Activated T-cell treated with anti-CD3 and anti-CD28 coated beads for 48 hours (primary cell): ENCODE measurements around the gene LARP4.
"Not testable (repeated sequence)": the region's sequence is repeated elsewhere in the genome, so short reads cannot be mapped to it uniquely, and the experiment has no call there.

Source experiments
- DNase-seq: peaks from one replicate; pipeline ENCODE4 v3.0.0-alpha.2; 2020; ENCODE audit warnings: low read depth

Gene LARP4

DNA sequence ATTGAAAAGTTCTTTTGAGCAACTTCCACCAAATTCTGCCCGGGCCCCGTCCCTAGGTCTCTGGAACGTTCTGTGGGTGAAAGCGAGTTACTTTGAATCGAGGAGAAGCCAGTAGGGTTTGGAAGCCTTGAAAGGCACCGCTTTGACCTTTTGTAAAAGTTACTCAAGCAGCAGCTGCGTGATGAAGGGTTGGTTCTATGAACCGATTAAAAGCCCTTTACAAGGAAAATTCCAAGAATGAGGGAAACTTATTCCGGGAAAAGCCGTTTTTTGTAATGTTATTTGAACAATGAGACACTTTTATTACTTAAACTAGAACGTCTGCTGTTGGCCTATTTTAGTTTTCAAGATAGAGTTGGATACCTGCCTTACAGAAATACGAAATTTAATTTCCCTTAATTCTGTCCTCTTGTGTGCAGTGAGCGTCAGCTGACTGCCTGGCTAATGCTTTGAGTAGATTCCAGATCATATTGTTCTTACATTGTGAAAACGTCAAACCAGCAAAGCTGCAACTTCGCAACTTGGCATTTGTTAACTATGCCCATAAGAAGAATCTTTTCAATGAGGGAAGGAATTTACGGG lies 906 bp downstream of the LARP4 start:
- DNase-seq: no peak

DNA sequence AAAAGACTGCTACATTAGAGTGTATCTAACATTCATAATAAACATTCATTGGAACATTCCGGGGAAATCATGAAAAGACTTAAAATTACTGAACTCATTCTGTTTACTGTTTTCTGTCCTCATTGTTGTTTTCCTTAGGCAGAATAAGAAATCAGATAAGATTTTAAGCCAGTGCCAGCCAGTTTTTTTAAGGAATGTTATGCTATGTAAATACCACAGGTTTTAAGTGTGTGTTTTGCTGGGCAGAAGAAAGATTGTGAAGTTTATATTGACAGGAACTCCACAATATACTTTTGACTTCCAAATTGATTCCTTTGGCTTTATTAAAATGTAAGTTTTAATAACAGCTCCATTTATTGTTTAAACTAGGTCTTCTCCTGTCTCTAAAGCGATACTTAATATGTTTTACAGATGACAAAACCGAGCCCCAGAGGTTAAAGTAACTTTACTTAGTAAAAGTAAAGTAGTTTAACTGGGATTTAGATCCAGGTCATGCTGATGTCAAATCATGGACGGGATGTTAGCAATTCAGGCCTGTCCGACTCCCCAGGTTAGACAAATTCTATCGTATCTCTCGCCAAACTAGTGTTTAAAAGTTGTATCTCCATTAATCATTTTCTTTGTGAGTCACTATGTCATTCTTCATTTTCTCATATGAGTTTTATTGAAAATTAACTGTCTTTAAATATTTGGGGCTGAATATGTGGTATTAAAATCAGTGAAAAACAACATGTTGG lies 1.7 kb downstream of the LARP4 start:
- DNase-seq: no peak

DNA sequence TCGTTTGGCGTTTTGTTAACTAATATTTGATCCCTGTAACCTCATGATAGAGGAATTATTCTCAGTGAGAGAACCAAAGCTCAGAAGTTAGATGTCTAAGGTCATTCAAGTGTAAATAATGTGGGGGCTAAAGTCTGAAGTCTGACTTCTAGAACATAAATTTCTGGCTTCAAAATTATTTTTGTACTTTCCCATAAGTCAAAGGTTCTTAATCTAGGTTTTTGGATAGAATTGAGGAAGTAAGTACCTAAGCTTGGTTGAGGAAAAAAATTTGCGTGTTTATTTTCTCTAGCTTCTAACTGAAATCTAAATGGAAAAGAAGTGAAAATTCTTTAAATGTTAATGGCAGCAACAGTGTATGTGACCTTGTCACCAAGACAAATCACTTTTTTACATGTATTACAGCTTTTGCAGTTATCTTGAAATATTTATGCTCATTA lies 2.3 kb downstream of the LARP4 start:
- no peak for DNase-seq

DNA sequence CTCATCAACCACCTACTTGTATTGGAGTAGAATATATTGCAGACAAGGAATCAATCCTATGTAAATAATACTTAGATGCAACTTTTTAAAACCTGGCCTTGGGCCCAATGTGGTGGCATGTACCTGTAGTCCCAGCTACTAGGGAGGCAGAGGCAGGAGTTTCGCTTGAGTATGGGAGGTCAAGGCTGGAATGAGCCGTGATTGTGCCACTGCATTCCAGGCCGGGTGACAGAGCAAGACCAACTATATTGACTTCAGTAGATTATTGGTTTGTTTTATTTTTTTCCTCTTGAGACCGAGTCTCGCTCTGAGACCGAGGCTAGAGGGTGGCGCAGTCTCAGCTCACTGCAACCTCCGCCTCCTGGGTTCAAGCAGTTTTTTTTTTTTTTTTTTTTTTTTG lies 3.6 kb downstream of the LARP4 start:
- DNase-seq: no peak

DNA sequence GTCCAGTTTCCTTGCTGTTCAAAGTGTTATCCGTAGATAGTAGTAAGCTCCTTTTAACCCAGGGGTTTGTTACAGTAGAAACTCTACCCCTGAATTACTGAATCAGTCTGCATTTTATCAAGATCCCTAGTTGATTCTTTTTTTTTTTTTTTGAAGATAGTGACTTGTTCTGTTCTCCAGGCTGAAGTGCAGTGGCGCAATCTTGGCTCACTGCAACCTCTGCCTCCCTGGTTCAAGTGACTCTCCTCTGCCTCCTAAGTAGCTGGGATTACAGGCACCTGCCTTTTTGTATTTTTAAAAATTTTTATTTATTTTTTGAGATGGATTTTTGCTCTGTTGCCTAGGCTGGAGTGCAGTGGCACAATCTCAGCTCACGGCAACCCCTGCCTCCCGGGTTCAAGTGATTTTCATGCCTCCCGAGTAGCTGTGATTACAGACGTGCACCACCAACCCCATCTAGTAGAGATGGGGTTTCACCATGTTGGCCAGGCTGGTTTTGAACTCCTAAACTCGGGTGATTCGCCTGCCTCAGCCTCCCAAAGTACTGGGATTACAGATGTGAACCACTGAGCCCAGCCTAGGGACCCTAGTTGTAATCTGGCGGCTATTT lies 10.5 kb downstream of the LARP4 start:
- no peak for DNase-seq

DNA sequence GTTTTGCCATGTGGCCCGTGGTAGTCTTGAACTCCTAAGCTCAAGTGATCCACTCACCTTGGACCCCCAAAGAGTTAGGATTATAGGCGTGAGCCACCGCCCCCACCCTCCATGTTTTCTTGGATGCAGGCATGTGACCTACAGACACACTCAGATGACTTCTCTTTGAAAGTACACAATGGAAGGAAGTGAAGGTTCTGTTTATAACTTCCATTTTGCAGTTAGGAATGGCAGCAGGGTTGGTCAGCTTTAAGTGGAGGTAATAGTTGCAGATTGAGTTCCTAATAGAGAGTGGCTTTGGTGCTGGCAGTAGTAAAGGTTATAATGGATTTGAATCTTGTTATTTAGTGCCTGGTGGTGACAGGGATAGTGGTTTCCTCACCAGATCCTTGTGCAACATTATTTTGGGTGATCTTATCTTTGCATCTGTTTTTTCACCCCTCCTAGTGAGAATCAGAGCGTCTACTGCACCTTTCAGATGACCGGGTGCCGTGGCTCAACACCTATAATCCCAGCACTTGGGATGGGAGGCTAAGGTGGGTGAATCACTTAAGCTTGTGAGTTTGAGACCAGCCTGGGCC lies 15.3 kb downstream of the LARP4 start:
- no peak for DNase-seq

DNA sequence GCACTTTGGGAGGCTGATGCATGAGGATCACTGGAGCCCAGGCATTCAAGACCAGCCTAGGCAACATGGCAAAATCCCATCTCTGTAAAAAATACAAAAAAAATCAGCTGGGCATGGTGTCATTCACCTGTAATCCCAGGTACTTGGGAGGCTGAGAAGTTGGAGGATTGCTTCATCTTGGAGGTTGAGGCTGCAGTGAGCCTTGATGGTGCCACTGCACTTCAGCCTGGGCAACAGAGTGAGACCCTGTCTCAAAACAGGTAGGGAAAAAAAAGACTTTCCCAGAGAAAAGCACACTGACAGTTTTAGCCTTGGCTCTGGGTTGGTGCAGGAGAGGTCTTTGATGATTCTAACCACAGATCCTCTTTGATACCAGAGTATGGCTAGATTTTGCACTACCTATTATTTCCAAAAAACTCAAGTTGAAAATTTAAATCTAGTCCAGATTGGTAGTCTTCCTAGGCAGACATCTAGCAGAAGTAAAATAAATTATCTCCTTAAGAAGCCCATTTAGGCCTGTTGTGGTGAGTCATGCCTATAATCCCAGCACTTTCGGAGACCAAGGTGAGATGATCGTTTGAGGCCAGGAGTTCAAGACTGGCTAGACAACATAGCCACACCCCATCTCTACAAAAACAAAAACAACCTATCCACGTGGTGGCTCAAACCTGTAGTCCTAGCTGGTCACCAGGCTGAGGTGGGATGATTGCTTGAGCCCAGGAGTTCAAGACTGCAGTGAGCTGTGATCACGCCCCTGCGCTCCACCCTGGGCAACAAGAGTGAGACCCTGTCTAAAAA lies 18.6 kb downstream of the LARP4 start:
- DNase-seq: no peak

DNA sequence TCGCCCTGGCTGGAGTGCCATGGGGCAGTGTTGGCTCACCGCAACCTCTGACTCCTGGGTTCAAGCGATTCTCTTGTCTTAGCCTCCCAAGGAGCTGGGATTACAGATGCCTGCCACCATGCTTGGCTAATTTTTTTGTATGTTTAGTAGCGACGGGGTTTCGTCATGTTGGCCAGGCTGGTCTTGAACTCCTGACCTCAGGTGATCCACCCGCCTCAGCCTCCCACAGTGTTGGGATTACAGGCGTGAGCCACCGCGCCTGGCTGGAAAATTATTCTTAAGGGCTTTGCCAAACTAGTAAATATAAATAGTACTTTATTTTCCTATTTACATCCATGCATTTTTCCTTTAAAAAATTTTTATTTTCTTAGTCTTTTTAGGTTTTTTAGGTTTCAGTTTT lies 22.2 kb downstream of the LARP4 start:
- not testable (repeated sequence) for DNase-seq

DNA sequence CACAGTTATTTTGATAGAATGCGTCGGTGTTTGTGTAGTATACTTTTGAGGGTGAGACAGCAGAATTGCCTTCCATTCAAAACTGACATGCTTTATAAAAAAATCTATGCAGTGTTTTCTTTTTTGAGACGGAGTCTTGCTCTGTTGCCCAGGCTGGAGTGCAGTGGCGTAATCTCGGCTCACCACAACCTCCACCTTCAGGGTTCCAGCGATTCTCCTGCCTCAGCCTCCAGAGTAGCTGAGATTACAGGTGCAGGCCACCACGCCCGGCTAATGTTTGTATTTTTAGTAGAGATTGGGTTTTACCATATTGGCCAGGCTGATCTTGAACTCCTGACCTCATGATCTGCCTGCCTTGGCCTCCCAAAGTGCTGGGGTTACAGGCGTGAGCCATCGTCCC lies 22.7 kb downstream of the LARP4 start:
- DNase-seq: not testable (repeated sequence)

DNA sequence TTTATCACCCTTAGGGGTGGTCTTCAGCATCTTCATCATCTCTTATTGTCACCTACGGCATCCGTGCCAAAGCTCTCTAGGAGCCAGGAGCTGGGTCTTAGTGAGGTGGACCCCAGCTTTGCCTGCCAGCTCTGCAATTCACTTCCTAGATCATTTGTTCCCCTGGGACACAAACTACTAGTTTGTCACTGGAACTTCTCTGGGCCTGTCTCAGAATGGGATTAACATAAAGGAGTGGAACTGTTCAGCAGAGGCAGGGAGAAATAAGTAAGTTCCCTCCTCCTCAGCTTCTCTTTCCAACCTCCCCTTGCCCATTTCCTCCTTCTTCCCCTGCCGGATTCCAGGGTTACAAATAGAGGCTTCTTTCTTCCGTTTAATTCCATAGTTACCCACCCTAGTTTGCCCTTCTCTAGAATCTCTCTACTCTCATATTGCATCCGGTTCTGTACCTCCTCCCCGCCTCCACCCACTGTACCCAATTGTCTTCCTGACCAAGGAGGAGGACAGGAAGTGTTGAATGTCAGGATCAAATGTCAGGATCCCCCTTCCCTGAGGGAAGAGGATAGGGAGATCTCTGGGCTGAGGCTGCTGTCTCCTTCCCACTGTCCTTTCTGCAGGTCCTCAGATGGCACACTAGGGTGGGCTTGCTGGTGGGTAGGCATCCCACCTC lies 25.0 kb downstream of the LARP4 start:
- DNase-seq: no peak

DNA sequence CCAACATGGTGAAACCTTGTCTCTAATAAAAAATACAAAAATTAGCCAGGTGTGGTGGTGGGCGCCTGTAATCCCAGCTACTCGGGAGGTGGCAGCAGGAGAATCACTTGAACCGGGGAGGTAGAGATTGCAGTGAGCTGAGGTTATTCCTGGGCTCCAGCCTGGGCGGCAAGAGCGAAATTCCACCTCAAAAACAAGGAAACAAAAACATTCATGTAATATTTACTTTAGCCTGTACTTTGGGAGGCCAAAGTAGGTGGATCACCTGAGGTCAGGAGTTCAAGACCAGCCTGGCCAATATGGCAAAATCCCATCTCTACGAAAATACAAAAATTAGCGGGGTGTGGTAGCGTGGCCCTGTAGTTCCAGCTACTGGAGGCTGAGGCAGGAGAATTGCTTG lies 31.0 kb downstream of the LARP4 start:
- not testable (repeated sequence) for DNase-seq

DNA sequence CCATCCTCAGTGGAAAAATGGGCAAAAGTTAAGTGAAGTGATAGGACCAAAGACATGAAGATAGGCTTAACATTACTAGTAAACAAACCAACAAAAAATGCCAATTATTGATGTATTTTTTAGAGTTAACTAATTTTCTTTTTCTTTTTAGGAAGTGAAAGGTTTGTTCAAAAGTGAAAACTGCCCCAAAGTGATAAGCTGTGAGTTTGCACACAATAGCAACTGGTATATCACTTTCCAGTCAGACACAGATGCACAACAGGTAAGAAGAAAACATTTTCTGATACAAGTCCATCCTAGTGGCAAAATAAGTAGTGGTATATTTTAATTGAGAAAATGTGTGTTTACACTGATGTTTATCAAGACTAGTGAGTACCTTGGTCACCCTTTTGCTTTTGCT lies 39.6 kb downstream of the LARP4 start:
- no peak for DNase-seq

DNA sequence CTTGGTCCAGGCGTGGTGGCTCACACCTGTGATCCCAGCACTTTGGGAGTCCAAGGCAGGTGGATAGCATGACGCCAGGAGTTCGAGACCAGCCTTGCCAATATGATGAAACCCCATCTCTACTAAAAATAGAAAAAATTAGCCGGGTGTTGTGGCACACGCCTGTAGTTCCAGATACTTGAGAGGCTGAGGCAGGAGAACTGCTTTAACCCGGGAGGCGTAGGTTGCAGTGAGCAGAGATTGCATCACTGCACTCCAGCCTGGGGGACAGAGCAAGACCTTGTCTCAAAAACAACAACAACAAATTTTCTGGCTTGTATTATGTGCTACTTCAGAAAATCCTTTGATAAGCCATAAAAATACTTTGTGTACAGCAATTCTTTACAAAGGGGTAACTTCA lies 41.1 kb downstream of the LARP4 start:
- no peak for DNase-seq

DNA sequence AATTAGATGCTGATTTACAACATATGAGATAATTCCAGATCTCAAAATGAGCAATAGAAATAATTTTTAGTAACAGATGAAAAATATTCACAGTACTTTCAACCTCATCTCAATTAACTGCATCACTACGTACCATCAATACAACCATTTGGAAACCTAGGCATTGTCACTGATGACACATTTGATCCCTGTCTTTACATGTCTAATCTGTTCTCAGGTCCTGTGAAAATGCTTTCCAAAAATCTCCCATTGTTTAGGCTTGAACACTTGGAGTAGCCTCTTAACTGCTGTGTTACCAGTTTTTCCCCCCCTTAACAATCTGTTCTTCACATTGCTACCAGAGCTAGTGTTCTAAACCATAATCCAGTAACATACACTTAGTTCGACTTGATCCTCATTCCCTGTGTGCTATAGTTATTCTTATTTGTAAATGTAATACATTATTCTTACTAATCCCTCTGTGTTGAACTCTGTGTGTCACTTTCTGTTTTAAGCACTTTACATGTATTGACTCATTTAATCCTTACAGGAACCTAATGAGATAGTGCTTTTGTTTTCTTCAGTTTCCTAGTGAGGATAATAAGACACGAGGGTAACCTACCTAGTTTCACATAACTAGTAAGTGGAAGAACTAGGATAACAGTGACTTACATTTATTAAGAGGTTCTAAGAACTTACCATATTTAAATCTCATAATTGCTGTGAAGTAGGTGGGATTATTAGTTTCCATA lies 41.7 kb downstream of the LARP4 start:
- no peak for DNase-seq

DNA sequence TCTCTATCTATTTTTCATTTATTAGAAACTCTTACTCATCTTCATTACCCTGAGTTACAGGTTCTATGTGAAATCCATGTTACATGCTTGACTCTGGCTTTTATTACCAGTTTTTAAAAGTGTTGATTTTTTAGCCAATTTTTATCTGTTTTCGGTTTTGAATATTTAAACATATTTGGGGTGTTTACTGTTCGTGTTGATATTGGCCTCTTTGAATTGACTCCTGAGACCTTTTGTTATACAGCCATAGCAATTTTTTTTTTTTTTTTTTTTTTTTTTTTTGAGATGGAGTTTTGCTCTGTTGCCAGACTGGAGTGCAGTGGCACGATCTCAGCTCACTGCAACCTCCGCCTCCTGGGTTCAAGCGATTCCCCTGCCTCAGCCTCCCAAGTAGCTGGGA lies 49.0 kb downstream of the LARP4 start:
- DNase-seq: not testable (repeated sequence)

DNA sequence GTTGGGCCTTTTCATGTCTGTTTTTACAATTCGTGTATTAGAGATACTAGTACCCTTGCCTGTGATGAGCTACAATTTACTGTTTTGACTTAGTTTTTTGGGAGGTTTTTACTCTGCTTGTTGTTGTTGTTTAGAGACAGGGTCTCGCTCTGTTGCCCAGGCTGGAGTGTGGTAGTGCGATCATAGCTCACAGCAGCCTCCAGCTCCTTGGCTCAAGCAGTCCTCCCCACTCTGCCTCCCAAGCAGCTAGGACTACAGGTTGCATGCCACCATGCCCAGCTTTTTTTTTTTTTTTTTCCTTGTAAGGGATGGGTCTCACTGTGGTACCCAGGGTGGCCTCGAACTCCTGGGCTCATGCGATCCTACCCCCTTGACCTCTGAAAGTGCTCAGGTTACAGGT lies 52.1 kb downstream of the LARP4 start:
- no peak for DNase-seq

DNA sequence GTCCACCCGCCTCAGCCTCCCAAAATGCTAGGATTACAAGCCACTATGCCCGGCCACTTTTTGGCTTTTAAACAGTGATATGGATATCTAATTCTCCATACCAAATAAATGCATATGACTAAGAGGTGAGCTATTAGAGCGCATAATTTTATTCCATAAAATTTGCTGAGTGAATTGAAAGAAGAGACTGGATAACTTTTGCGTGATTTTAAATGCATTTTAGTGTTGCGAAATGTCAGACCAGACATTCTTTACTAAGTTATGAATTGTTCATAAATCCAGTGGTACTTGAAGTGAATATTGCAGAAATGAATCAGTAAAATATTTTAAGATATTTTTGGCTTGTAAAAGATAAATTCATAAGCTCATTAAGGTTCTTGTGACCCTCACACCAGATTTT lies 53.2 kb downstream of the LARP4 start:
- no peak for DNase-seq

DNA sequence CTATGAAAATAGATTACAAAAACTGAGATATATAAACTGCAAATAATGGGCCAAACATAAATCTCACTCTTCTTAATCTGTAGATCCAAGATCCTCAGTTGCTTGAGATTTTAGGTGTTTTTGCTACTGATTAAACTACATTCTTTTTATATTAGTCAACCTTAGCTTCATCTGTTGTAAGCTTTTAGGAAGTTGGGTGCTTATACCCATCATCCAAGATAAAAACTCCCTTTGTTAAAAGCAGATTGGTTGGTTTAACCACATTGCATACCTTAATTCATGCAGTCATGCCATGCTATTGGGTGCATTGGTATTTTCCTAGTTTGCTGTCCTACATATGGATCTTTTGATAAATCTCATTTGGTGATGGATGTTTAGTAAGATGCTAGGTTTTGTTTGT lies 57.9 kb downstream of the LARP4 start:
- DNase-seq: no peak

DNA sequence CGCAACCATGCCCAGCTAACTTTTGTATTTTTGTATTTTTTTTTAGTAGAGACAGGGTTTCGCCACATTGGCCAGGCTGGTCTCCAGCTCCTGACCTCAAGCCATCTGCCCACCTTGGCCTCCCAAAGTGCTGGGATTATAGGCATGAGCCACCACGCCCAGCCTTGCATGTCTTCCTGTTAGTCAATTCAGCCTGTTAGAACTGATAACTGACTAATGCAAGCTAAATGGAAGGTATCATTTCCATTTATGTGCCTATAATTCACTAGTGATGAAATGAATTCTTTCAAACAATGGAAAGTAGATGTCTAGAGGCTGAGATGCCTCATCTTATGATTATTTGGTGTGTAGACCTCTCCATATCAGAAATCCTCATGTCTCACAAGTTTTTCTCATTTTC lies 66.8 kb downstream of the LARP4 start:
- DNase-seq: no peak

DNA sequence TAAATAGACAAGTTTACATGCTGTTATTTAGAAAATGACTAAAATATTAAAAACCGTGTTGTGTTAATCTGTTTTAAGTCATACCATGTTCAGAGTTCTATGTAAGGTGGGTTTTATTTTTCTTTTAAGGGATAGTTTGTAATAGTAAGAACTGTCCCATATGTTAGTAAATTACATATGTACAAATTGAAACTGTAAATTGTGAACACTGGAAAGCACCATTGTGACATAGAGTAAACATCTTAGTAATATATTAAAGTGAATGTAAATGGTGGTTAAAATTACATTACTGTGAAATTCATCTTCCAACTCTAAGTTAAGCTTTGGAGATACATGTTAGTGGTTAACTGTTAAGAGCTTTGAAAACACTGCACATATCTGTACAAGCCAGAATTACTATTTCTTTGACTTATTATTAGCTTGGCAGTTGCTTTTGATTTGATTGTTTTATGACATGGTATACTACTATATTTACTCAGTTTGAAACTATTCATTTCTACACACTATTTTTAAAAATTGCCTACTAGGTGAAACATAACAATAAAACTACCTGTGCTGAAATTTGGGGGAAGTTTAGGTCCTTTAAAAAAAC lies 76.7 kb downstream of the LARP4 start:
- no peak for DNase-seq

DNA sequence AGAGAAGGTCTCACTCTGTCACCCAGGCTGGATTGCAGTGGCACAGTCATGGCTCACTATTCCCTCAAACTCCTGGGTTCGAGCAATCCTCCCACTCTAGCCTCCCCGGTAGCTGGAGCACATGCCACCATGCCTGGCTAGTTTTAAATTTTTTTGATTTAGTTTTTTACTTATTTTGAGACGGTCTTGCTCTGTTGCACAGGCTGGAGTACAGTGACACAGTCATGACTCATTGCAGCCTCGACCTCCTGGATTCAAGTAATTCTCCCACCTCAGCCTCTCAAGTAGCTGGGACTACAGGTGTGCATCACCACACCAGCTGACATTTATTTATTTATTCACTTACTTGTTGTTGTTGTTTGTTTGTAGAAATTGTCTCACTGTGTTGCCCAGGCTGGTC lies 81.9 kb downstream of the LARP4 start:
- DNase-seq: no peak
